Activated naive CD4-positive, alpha-beta T cell (primary cell): ENCODE results near the gene DAAM1.

Experiments
- DNase-seq, 4 experiments: peaks; one replicate each; lab custom pipeline; 2025; lab: John Stamatoyannopoulos, UW

The DAAM1 gene

GRCh38 chr14:59292028-59292427 is 103.6 kb downstream of the DAAM1 start:
- no peak for DNase-seq

GRCh38 chr14:59292921-59293534 is 104.6 kb downstream of the DAAM1 start:
- no peak for DNase-seq

DNA sequence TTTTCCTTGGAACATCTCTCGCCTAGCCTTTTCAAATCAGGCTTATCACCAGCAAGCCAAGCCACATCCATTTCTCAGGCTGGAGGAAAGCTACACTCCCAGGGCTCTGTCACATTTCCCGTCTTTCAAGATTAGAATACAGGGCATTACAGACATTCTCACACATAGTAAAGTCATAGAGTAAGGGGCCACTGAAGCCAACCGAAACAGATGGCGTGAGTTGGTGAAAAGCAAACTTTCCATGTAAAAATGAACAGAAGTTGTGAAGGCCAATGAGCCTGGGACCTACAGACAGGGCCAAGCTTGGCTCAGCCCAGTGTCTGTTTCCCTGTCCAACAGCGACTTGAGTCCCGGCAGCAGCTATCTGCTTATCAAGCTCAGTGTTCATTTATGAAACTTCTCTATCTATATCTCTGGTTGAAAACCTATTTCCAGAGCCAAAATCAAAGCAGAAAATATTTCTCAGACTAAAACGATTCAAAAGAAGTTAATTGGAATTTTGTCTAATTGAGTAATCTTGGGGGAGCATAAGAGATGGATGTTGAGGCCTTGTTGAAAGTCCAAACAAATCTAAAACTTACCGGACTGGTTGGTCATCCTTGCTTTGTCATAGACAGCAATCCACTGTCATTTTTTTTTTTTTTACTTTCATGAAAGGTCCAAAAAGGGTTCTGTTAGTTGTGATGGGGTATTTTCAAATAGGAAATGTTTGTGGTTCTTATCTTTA is 105.6 kb downstream of the DAAM1 start:
- no peak for DNase-seq

GRCh38 chr14:59294662-59294992 is 106.2 kb downstream of the DAAM1 start:
- DNase-seq = no peak

DNA sequence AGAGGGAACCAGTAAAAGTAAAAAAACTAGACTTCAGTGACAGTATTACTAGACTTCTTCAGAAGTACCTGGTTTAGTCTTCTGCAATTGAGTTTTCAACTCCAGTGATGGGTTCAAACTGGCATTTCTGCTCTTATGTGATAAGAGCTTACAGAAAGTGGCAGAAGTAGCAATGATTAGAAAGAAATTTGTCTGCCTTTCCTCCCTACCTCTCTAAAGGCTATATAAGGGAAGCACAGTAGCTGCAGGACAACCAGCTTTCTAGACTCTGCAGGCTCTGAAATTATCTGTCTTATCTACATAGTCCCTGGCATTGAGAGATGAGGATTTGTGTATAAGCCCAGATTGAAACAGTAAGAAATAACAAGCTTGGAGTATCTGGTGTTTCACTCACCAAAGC is 107.5 kb downstream of the DAAM1 start:
- DNase-seq = no peak

- DNase-seq = no peak
Observed at GRCh38 chr14:59296508-59296907, 108.0 kb downstream of the DAAM1 start.

DNA sequence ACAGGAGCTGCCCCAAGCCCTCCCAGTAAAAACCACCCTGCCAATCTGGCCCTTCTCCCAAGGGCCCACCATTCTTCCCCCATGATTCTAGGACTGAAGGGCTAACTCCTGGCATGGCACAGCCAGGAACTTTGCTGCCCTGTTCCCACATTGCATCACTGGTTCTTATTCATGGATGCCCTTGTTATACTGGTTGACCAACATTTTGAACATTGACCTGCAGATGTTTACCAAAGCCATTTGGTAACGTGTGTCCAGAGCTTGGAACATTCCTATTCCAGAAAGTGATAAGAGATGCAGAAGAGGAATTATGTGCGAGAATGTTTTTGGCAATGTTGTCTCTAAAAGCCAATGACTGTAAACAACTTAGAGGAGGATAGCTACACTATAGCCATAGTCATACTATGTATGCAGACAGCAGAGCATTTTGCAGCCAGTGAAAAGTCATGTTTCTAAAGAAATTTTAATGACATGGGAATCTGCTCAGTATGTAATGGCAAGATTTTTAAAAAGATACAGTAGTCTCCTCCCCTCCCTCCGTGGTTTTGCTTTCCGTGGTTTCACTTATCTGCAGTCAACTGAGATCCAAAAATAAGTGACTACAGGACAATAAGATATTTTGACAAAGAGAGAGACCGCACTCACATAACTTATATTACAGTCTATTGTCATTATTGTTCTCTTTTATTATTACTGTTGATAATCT is 108.8 kb downstream of the DAAM1 start:
- no peak for DNase-seq

- no peak for DNase-seq
Observed at GRCh38 chr14:59299731-59300130, 111.3 kb downstream of the DAAM1 start.

DNA sequence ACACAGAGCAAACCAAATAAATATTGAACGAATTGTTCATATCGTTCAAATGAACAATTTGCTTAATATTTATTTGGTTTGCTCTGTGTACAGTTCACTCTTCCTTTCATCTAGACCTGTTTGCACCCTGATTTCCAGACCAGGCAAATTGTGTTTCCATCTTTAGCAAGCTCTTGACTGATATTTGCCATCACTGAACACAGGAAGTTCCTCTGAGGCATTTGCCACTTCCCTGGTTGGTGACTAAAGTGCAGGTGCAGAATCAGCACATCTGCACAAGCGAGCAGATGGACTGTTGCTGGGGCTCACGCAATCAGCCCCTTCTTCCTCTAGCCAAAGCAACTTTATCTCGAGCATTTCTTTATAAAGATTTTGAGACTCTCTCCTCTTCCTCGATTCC is 112.9 kb downstream of the DAAM1 start:
- no peak for DNase-seq

- DNase-seq = no peak
Observed at GRCh38 chr14:59302313-59302712, 113.8 kb downstream of the DAAM1 start.

DNA sequence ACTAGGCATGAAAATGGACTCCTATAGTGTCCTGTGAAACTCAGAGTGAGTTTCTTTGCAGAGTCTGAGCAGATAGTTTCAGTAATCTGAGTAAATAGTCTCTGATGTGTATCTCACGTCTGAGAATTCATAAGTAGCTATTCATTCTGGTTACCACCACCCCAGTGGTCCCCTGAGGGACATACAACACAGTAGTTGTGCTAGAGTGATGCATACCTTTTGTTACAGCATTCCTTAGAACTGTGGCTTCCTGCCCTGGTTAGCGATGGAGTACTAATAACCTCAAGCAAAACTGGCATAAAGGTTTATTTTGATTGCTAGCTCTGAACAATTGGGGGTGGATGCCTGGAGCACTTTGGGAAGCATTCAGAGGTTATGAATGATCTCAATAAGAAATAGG is 114.7 kb downstream of the DAAM1 start:
- DNase-seq = no peak

DNA sequence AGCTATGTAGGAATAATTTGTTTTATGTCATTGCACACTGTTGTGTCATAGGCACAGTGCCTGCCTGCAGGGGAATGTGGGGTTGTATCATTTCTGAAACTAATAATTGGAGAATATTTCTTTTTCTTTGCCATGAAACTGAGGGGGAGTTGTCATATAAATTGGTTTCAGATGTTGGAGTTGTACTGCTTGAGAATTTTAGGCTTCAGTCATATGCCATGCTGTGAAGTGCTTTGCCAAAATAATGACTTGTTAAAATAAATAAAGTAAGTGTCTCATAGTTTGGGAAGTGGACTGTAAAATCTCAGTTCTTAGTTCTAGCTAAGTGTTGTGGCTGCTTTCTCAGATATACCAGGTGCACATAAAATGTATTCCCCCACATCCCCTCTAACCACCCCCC is 116.8 kb downstream of the DAAM1 start:
- DNase-seq = no peak

- no peak for DNase-seq
Observed at GRCh38 chr14:59305836-59306555, 117.5 kb downstream of the DAAM1 start.

DNA sequence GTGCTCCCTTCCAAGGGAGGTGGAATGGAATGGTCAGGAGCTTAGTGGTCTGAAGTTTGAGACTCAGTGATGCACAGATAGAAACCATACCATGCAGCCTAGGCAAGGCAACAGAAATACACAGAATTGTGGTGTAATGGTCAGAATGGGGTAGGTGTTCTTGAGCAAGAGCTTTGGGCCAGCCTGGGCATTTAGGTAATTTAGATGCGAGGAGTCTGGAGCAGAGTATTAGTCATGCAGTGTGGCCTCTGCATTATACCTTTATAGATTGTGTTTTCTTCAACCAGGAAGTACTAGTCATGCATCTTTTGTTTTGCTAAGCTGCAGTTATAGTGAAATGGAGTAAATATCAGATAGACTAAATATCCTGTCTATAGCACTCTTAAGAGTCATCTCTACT is 118.3 kb downstream of the DAAM1 start:
- DNase-seq = no peak

GRCh38 chr14:59308086-59308485 is 119.6 kb downstream of the DAAM1 start:
- DNase-seq = no peak

DNA sequence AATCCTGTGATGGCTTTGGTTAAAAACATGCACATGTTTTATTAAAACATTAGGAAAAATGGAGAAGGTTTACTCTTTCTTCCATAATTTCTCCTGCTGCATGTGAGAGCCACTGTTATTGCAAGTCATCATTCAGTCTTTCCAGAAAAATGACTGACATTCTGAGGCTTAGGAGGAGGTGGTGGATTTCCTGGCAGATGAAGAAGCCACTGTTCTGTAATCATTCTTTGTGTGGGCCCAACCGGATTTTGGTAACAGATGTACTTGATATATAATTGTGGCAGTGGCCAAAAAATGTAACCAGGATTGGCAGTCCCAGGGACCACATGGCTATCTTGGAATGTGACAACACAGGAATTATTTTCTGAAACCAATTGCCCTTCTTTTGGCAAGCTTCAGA is 120.2 kb downstream of the DAAM1 start:
- DNase-seq = no peak

GRCh38 chr14:59309291-59309900 is 120.9 kb downstream of the DAAM1 start:
- DNase-seq = no peak

- DNase-seq = no peak
Observed at GRCh38 chr14:59310633-59311032, 122.2 kb downstream of the DAAM1 start.

DNA sequence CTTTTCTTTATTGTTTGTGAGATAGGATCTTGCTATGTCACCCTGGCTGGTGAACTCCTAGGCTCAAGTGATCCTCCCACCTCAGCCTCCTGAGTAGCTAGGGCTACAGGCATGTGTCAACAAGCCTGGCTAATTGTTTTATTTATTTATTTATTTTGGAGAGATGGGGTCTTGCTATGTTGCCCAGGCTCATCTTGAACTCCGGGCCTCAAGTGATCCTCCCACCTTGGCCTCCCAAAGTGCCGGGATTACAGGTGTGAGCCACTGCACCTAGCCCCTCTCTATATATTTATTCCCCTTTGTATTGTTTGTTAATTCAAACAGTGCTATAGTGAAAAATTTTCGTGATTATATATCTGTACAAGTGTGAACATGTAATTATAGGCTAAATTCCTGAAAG is 123.3 kb downstream of the DAAM1 start:
- no peak for DNase-seq

GRCh38 chr14:59313144-59313651 is 124.7 kb downstream of the DAAM1 start:
- DNase-seq = no peak

DNA sequence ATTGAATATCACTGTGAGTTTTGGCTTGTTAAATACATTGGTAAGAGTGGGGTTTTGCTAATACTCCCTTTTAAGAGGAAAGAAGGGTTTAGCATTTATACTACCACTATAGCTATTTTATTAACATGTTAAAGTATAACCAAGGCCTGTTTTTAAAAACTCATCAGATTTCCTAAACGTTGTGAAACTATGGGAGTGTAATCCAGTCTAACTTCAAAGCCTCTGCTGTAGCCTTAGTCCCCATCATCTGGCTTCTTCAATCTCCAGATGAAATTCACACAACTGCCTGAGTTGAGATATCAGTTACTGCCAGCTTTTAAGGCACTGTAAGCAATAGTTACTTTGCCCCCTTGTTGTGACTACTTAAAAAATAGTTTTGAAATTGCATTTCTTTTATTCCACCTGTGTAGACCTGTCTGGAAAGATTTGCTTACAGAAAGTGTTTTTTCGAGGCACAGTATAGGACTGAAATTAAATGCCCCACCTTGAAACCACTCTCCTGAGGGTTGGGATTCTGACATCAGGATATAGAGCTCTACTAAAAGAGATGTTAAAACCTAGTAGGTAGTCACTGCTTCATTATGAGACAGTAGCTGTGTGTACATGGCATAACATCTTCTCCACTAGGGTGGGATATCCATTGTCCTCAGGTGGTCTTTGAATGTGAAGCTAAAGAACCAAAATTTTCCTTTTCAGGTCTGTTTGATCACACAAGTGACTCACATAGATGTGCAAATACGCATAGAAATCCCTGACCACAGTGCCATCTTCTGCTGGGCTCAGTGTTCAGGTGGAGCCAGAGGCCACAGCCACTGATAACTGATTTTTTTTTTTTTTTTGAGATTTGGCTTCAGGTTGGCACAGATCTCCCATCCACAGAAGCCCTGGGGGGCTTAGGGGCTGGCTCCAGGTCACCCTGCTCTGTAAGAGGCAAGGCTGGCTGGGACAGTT is 125.5 kb downstream of the DAAM1 start:
- DNase-seq = no peak
